ENCODE data around the gene TIFAB.
"Not testable (repeated sequence)": the region's sequence is repeated elsewhere in the genome, so short reads cannot be mapped to it uniquely, and the experiment has no call there.

TIFAB gene, protein sequence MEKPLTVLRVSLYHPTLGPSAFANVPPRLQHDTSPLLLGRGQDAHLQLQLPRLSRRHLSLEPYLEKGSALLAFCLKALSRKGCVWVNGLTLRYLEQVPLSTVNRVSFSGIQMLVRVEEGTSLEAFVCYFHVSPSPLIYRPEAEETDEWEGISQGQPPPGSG

GRCh38 chr5:135452321-135453030, at the start of gene TIFAB:
Gene TIFAB, minus strand, starts transcription at chr5:135452351. Its CDS starts 2,412 bp downstream, at chr5:135449939.
- DNase-seq, result no peak

- DNase-seq, result no peak
Measured at GRCh38 chr5:135498637-135498995, 46.5 kb upstream of the TIFAB start.

DNA sequence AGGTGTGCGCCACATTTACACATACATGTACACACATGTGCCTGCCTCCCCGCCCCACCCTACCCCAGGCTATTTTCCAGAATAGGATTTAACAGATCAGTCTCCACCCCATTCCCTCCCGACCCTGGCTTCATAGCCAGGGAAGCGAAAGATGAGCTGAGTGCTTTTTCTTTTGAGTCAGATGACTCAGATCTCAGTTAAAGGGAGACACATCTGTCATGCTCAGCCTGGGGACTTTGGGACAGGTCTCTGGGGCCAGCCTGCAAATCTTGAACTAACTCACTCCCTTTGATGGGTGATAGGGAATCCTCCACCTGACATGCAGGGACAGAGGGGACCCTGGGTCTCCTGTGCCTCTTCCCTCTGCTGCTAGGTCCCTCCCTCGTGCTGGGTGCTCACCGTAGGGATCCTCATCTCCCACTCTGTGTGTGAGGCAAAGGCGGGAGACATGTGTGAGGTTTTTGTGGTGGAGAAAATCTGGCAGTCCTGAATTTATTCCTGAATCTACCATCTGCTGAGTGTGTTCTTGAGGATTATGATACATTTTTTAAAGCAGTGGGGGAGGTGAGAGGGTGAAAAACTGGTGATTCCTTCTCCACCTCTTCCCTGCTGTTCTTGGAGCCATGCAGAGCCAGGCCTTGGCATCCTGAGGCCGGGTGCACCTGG, 46.0 kb upstream of the TIFAB start:
- no peak for DNase-seq

GRCh38 chr5:135495531-135495930, 43.4 kb upstream of the TIFAB start:
- DNase-seq, result not testable (repeated sequence)

- no peak for DNase-seq
Measured at GRCh38 chr5:135494196-135494595, 42.0 kb upstream of the TIFAB start.

DNA sequence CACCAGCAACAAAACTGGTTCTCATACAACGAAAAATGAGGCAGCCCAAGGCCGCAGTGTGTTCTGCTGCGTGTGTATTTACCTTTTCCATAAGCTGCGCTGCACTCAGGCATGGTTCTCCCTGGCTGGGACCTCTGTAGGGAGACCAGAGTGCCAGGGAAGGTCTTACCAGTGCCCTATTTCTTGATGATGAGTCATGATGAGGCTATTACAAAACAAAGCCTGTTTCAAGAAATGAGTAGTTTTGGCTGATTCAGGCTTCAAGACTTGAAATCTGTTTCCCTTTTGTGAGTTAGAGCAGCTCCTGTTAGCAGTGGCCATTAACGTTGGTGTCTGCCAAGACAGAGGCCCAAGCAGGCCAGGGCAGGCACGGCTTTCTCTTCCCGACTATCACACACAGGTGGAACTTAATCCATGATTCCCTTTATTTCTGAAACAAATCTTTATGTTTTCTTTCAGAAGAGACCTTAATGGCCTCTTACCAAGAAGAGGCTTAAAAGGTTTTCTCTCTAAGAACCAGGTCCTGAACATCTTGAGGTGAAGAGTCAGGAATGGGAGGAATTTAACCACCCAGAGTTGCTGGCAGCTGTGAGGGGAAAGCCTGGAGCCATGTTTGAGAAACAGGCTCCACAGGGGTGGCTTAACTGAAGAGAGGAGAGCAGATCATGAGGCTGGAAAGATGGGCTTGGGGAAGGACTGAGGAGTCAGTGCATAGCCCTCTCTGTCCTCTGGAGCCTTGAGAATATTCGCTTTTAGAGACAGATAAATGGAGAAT, 41.4 kb upstream of the TIFAB start:
- no peak for DNase-seq

DNA sequence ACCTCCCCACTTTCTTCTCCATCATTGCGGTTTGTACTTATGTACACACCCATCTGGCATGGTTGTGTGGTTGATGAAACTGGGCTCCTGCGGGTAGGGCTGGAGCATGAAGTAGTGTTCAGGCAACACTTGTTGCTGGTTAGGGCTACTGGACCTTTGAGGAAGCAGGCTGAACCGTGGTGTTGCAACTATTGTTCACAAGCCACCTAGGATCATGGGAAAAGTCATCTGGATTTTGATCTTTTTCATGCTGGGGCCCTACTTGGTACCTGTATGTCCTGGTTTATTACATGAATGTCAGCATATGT, 40.1 kb upstream of the TIFAB start:
- no peak for DNase-seq

- DNase-seq, result no peak
Measured at GRCh38 chr5:135491552-135492318, 39.6 kb upstream of the TIFAB start.

GRCh38 chr5:135491038-135491551, 38.9 kb upstream of the TIFAB start:
- no peak for DNase-seq

DNA sequence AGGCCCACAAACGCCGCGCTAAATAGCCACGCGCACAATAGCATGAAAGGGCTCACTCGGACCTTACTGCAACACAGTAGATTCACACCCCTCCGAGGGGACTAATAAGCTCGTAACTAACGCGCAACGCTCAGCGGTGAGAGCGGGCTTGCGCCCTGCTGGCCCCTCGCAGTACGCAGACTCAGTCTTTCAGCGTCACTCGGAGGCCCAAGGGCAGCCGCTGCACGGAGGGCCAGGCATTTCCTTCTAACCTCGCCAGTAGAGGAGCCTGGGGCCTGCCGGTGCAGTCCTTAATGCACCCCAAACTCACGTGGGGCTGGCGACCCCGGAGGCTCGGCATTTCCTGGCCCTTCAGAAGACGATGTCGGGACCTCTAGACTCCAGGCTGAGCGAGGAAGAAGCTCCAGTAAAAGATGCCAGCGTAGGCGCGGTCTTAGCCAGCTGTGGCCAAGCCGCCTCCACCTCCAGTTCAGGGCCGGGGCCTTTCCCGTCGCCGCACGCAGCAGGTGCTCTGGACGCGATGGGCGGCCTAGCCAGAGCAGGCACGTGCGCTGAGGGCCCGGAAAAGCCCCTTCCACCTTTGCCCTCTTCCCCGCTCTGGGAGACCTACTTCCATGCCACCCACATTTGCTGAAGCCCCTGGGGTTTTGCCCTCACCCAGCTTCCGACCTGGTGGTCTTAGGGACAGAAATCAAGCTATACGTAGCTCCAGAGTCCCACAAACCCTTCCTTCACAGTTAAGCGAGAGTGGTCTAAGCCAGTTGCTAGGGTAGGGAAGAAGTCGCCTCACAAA, 38.3 kb upstream of the TIFAB start:
- DNase-seq, result no peak

GRCh38 chr5:135489466-135490244, 37.5 kb upstream of the TIFAB start:
- DNase-seq, result no peak

- no peak for DNase-seq
Measured at GRCh38 chr5:135488727-135489465, 36.7 kb upstream of the TIFAB start.

GRCh38 chr5:135487839-135488514, 35.8 kb upstream of the TIFAB start:
- no peak for DNase-seq

DNA sequence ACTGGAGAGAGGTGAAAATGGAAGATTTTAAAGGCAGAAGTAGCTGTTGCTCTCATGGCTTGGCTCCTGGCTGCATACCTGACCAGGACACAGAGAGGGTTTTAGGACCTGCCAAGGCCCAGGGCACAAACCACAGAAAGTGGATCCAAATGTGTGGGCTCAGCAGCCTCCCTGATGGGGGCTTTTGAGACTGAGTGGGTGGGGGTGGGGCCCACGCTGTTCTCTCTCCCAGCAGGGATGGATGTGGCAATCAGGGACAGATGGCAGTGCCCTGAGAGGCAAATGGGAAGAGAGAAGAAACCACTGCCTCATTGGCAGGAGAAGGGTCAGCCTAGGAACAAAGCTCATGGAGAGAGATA, 34.9 kb upstream of the TIFAB start:
- DNase-seq, result no peak

- no peak for DNase-seq
Measured at GRCh38 chr5:135486131-135487036, 34.2 kb upstream of the TIFAB start.

DNA sequence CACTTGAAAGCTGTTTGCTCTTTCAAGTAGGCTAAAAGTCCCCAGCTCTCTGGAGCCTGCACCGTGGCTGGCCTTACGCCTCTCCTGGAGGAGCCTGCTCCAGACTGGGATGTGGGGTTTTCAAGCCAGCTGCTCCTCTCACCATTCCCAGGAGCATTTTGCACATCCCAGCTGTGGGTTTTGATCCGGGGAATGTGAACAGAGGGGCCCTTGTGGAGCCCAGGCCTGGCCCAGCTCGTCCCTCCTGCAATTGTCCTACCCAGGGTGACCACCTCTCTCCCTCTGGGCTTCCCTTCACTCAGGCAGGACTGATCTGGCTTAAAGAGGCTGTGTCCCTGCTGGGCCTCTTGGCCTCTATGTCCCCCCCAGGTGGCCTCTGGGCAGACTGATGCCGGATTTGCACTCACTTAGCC, 32.5 kb upstream of the TIFAB start:
- no peak for DNase-seq

GRCh38 chr5:135483254-135483653, 31.1 kb upstream of the TIFAB start:
- DNase-seq, result no peak

- no peak for DNase-seq
Measured at GRCh38 chr5:135482381-135482933, 30.3 kb upstream of the TIFAB start.

Data from SW 1271 (cell line).